GM21619 (cell line): Measurements from ENCODE around the gene ZBTB40.

Experiments
- ATAC-seq: cut with Tn5 transposase; IDR thresholded peaks from one replicate; pipeline ENCODE4 v1.9.1; 2021; ENCODE audit not compliant: unreplicated experiment

ZBTB40 gene

DNA sequence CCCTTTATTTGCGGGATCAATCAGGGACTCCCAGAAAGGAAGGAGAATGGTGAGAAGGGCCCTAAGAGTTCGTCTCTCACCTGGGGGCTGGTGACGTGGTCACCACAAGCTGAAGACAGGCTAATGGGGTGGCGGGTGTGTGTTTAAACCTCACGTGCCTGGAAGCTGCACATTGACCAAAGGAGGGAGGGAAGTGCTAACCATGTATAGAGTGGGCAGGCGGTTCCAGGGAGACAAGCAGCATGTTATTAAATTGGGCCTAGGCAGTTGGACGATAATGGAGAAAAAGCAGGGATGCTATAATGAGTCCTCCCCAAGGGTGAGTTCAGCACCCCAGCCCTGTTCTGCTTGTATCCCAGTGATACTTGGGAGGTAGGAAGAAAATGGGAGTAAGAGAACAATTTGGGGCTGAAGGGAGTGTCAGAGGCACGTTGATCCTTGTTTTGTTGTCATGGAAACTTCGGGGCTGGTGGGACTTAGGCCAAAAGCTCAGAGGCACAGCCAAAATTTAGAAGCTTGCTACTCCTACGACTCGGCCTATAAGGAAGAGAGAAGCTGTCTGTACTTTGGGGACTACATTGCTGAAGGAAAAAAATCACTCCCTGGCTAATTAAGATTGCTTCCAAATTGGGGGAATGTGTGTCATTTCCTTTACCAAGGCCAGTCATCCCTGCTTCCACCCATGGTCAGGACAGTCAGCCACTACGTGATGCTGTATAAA lies 78.4 kb downstream of the ZBTB40 start:
- no peak for ATAC-seq

DNA sequence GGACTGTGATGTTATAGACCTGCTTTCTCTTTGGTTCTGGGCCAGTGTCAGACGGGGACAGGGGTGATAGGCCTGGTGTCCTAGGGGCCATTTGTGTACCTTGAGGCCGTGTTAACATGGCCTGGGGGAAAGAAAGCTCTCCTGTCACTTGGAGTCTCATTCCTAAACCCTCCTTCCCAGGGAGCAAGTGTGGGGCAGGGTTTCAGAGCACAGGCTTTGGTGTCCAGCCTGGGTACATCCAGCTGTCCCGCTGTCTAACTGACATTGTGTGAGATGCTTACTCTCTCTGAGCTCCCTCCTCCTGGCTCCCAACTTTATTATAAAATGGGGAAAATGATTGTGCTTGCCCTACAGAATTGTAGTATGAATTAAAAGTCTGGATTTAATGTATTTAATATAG lies 79.1 kb downstream of the ZBTB40 start:
- no peak for ATAC-seq

DNA sequence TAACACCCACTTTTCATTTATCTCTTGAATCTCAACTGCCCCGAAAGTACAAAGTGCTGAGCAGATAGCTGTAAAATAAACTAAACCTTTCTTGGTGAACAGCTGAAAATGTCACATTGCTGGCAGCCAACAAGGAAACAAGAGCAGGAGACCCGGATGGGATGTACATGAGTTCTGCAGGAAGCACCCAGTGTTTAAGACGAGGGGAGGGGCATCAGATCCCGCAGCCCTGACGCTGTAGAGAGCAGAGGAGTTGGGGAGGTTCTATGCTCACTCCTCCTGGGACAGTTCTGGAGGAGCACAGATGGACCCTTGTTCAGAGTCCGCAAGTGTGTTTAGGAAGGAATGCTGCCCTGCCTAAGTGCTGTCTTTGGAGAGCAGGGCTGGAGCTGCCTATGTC lies 79.6 kb downstream of the ZBTB40 start:
- ATAC-seq = no peak

DNA sequence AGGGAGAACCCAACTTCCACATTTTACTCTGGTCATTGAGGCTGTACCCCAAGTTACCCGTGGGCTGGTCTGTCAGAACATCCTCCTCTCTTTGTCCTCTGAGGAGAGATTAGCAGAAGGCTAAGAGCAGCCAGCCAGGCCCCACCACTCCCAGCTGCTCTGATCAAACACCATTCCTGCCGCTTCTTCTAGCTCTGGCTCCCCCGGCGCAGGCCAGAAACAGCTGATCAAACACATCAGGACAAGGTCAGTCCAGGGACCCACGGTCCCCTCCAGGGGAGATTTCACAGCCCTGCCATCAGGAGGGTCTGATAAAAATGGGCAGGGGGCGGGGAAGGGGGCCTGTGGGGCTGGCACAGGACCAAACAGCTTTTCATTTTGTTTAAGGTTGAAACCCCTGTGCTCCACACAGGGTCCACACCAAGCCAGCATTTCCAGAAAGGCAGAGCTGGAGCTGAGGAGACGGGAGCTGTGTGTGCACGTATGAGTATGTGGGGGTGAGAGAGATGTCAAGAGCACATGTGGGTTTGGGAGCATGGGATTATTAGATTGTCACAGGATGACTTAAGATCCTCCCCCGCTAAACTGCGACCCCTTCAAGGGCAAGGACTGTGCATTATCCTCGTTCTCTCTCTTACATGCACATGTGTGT lies 81.7 kb downstream of the ZBTB40 start:
- ATAC-seq = no peak

DNA sequence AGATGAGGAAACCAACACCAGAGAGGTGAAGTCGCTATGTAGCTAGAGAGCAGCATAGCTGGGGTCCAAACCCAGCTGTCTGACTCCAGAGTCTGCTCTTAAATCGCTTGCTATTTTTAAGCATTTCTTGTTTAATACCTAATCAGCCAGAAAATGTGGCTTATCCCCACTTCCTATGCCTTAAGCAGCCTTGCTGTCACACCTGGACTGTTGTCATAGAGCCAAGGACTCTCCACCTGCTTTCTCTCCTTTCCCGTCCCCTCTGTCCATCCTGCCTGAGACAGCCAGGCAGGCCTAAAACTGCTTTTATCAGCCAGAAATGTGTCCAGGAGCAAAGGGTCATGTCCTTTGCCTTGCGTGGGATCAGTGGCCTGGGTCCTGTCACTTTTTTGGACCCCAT lies 83.3 kb downstream of the ZBTB40 start:
- ATAC-seq = no peak

DNA sequence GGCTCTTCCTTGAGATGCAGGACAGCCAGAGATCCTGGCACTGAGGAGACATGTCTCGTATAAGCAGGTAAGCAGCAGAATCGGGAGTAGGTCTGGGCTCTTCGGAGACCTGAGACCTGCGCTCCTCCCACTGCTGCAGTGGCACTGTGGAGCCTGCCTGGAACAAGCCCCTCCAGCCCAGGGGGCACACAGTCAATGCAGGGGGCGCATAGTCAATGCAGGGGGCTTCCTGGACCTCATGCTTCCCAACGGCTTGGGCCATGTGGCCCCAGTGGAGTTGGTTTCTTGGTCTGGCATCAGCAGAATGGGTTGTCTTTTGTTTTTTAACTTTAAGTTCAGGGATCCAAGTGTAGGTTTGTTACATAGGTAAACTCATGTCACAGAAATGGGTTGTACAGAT lies 83.7 kb downstream of the ZBTB40 start:
- no peak for ATAC-seq

DNA sequence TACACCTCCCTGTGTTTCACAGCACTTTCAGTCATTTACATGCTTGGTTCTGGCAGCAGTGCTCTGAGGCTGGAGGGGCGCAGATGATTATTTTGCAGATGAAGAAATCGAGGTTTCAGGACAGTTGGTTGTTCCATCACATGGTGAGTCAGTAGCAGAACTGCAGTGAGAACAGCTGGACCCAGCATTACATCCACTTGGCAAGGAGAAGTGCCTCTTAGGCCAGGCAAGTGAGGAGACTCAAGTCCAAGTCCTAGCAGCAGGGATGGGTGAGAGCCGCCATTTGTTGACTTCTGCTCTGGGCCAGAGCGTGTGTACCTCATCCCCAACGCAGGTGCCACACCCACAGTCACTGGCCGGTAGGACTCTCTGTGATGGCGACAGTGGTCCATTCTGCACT lies 84.9 kb downstream of the ZBTB40 start:
- no peak for ATAC-seq

DNA sequence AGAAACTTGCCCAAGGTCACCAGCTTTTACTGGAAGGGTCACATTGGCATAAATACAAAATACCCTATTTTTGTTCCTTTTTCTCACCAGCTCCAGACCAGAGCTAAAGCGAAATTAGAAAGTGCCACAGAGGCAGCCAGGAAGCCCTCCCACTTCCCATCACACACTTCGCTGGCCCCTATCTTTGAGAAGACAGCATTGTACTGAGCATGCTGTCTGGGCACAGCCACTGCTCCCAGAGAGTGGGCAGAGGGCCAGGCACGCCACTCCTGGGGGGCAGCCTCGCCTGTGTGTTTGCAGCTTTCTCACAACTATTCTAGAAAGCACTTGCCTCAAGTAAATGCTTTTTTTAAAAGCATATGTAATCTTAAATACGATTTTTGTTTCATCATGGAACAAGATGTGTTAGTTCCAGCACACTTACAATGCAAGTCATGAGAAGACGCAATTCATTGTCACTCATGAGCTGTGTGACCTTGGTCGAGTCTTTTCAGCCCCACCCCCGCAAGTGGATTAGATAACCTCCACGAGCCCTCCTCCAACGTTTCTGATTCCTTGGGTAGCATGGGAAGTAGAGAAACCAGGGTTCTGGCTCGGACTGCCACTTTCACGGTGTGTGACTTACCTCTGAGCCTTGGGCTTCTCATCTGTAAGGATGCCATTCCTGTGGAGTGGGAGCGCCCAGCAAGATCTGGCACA lies 85.9 kb downstream of the ZBTB40 start:
- no peak for ATAC-seq

DNA sequence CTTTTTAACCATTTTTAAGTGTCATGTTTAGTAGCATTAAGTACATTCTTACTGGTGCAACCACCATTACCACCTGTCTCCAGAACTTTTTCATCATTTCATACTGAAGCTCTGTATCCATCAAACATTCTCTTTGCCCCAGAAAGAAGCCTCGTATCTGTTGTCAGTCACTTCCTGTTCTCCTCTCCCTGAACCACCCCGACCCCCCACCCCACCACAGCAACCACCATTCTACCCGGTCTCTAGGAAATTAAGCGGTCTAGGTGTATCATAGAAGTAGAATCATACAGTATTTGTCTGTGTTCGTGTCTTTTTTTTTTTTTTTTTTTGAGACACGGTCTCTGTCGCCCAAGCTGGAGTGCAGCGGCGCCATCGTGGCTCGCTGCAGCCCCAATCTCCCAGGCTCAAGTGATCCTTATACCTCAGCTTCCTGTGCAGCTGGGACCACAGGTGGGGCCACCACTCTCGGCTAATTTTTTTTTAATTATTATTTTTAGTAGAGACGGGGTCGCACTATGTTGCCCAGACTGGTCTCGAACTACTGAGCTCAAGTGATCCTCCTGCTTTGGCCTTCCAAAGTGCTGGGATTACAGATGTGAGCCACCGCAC lies 88.0 kb downstream of the ZBTB40 start:
- no peak for ATAC-seq

DNA sequence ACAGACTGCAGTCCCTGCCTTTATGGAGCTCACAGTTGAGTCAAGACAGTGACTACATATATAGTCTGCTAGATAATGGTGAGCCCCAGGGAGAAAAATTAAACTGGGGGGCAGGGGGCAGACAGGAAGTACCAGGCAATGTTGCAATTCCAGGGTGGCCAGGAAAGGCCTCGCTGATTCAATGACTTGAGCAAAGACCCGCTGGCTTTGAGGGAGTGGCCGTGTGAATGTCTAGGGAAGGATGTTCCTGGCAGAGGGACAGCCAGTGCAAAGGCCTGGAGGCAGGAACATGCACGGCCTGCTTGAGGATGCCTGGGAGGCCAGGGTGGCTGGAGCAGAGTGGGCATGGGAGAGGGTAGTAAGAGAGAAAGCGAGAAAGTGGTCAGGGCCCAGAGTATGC lies 88.7 kb downstream of the ZBTB40 start:
- no peak for ATAC-seq

DNA sequence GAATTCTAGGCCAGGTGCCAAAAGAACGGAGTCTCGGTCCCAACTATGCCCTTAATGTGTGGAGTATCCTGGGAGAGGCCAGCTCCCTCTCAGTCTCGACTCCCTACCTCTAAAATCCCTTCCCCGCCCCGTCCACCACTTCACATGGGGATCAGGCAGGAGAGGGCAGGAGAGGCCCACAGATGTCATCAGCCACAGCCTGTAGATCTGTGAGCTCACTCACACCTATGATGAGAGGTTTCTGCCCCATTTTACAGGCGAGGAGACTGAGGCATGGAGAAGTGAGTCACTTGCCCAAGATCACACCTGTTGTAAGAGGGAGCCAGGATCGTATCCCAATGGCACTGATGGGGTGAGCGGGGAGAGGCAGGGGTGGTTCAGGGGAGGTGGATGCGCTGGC lies 91.2 kb downstream of the ZBTB40 start:
- ATAC-seq = no peak

DNA sequence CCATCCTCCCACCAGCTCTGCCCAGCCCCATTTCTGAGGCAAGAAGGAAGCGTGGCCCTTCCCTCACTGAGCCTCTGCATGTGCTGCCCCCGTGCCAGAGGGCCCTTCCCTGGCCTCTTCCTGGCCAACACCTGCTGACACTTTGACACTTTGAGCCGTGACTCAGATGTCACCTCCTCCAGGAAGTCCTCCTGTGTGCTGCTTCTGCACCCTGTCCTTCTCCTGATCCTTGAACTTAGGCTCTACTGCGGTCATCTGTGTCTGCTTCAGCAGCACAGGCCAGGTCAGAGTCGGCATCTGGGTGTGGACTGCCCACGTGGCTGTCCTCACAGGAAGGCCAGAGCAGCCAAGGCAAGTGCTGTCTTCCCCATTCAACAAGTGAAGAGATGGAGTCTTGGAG lies 92.0 kb downstream of the ZBTB40 start:
- no peak for ATAC-seq

DNA sequence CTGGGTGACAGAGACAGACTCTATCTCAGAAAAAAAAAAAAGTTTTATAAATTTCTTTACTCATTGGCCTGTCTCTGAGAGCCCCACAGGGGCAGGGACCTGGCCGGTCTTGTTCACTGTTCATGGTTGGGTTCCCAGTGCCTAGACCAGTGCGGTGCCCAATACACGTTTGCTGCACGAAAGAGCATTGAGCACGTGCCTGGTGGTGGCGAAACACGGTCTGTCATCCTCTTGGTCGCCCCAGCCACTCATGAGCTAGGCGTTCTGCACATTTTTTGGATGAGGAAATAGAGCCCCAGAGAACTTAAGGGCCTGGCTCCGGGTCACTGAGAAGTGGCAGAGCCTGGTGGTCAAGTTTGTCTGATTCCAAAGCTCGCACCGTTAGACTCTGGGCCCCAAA lies 93.0 kb downstream of the ZBTB40 start:
- no peak for ATAC-seq

DNA sequence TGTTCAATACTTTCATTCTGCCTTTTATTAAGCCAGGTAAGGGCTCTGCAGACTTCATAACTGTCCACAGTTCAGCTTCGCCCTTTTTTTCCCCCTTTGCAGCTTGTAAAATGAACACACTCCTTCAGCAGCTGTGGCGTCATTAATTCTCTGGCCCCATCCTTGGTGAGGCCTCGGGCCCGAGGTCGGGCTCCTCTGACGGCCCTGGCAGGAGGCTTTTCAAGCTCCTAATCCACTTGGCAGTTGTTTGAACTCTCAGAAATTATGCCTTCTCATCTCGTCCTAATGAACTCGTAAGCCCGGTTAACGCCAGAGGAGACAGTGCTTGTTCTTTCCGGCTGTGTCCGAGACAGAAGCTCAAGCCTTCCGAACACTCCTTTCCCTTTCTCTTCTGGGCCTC lies 93.5 kb downstream of the ZBTB40 start:
- ATAC-seq = no peak

DNA sequence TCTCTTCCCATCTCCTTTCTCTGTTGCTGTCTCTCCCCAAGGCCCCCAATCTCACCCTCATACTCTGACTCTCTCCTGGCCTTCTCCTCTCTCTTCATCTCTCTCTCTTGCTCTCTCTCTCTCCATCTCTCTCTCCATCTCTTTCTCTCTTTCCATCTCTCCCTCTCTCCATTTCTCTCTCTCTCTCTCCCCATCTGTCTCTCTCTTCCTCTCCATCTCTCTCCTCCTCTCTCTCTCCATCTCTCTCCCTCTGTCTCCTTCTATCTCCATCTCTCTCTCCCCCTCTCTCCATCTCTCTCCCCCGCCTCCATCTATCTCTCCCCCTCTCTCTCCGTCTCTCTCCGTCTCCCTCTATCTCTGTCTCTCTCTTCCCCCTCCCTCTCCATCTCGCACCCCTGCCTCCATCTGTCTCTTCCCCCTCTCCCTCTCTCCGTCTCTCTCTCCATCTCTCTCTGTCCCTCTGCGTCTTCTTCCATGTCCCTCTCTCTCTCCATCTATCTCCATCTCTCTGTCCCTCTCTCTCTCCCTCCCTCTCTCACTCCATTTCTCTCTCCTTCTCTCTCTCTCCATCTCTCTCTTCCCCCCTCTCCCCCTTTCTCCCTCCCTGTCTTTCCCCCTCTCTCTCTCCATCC lies 95.7 kb downstream of the ZBTB40 start:
- ATAC-seq = no peak

DNA sequence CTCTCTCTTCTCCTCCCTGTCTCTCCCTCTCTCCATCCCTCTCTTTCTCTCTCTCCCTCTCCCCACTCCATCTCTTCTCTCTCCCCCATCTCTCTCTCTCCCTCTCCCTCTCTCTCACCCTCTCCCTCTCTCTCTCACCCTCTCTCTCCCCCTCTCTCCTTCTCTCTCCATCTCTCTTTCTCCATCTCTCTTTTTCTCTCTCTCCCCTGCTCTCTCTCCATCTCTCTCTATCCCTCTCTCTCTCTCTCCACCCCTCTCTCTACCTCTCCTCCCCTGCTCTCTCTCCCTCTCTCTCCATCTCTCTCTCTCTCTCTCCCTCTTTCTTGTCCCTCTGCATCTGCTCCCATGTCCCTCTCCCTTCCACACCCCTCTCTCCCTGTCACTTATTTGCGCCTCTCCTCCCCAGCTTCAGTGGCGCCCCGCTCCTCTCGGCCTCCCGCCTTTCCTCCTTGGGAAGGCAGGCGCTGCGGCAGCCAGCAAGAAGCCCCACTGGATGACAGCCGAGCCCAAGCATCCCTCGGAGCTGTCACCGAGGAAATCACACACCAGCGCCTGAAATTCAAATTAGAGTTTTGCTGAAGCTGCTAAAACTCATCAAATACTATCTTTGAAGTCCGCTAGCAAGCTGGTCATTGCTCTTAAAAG lies 96.3 kb downstream of the ZBTB40 start:
- no peak for ATAC-seq

DNA sequence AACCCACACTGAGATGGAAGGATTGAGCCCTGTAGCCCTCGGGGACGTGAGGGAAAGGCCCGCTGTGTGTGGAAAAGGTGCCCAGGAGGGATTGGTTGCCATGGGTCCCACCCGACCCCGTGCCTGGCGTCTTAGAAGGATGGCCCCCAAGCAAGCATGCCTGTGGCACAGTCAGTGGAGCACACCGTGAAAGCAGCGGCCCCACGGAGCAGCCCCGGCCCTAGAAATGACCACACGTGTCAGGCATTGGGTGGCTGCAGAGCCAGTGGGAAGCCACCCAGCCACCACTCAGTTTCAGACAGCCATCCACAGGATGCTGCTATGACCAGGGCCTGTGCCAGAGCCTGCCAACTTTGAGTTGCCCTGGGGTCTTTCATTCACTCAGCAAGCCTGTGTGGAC lies 98.4 kb downstream of the ZBTB40 start:
- no peak for ATAC-seq

DNA sequence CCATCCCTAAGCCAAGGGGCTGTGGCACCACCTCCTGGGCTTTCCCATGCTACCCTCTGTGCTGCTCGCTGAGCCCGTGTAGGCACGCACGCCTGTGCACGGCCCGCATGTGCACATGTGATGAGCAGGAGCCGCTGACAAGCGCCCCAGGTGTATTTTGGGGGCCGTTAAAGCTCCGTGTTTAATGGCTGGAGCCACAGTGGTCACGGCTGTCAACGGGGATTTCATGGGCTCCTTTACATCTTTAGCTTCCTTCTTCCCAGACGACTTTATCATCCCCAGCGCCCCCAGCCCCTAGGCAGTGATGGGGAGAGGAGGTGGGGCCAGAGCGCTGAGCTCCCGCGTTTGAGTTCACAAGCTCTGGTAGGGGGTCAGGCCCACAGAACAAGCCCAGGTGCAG lies 99.9 kb downstream of the ZBTB40 start:
- no peak for ATAC-seq

DNA sequence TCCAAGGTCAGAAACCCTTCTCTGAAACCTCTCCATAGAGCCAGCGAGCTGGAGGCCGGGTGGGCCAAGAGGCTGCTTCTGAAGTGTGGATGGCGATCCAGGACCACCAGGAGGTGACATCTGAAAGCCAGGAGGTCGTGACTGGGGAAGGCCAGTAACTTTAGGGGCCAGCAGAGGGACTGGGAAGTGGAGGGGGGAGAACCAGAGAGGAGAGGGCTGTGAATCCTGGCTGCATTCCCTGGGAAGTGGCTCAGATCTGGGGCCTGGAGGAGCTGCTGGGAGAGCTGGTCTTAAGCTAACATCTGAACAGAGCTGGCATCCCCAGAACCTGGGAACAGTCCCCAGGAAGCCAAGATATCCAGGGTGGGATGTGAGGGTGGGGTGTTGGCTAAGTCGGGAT lies 100.4 kb downstream of the ZBTB40 start:
- no peak for ATAC-seq

DNA sequence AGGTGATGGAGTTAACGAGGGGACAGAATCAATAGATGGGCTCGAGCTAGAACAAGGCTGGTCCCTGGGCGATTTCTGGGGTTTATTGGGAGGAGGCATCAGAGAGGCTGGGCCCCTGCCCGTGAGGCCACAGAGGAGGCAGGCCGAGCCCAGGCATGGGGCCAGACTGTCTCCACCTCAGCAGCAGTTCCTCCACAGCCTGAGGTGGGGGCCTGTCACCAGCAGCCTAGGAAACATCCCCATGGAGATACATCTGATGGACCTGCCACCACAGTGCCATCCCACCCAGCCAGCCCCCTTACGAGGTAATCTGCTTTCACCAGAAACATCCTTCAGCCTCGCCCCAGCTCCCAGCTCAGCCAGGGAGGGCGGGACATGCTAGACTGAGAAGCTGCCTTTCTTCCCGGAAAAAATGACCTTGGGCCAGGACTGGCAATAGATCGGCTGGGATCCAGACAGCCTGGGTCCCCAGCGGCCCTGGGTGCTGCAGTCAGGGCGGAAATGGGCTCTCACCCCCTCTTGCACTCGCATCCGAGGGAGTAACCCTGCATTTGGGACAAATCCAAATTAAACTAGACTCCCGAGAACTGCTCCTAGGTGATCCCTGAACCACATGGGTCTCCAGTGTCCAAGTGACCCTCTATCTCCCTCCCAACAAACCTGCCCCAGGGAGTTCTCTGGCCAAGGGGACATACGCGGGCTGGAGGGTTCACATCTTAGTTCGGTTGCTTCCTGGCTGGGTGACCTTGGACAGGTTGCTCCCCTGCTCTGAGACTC lies 101.6 kb downstream of the ZBTB40 start:
- no peak for ATAC-seq
